ENCODE measurements around the gene ANKRD18A. TPM values are rescaled to one million over a fixed set of nuclear protein-coding genes. Genes with fewer than 3 reads are reported as not detected.

The ANKRD18A gene
- total and polyA plus RNA-seq, 2 of the 13 experiments (the other 11 are each of a cell fraction or from before 2014, with no cell fraction given) = 5.9 to 7.6 TPM

DNA sequence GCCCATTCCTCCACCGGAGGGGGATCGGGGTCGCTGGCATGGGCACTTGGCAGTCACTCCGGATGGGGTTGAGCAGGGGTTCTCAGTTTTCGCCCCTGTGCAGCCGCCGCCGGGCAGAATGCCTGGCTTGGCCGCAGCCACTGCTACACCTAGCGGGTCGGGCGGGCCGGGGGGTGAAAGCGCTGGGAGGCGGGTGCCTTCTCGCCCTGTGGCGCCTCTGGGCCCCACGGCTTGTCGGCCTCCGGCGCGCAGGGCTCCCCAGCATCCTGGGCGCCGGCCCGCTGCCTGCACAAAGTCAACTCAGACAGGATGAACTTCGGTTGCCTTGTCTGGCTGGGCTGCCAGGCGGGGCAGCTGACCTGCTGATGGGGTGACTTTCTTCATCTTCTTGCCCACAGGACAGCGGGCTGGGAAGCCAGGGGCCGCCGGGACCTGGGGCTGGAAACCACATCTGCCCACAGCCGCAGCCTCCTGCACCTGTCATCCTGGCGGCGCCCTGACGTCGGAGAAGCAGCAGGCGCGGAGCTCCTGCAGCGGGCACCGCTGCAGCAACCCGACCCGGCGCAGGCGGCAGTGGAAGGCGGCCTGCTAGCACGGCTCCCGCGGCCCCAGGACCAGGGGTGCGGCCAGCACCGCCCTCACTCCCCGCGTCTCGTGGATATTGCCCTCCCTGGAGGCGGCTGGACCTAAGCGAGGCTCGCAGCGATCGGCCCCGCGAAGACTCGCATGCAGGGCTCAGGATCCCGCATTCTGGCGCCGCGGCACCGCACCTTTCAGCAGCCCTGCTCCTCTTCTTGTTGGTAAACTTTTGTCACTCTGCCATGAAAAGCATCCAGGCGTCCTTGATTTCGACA, 1.3 kb upstream of the ANKRD18A start (continued):
- TF ChIP-seq AKAP8 (CRISPR knock-in tag; IDR thresholded peaks at IDR 0.05) (no peak), TAF15 (IDR thresholded peaks at IDR 0.05; ENCODE audit: low read depth, low read length, poor library complexity, severe bottlenecking) (no peak), SALL2 (CRISPR knock-in tag; IDR thresholded peaks at IDR 0.05) (no peak), TP53 (CRISPR knock-in tag; conservative IDR thresholded peaks at IDR 0.05) (no peak), NFIB (CRISPR knock-in tag; IDR thresholded peaks at IDR 0.05; ENCODE audit: borderline replicate concordance) (no peak), GTF2F1 (IDR thresholded peaks at IDR 0.05; ENCODE audit: low read length) (no peak), MED8 (CRISPR knock-in tag; IDR thresholded peaks at IDR 0.05; ENCODE audit: insufficient replicate concordance) (peak; percentile 44), REPIN1 (CRISPR knock-in tag; IDR thresholded peaks at IDR 0.05; ENCODE audit: borderline replicate concordance, low read depth) (no peak), KMT2A (CRISPR knock-in tag; IDR thresholded peaks at IDR 0.05) (0 out of 2 replicates have a peak, but pooled peaks have one; percentile 17), ZNF24 (IDR thresholded peaks at IDR 0.05) (no peak), RXRA (CRISPR knock-in tag; IDR thresholded peaks at IDR 0.05) (no peak), ZNF350 (CRISPR knock-in tag; IDR thresholded peaks at IDR 0.05; ENCODE audit: borderline replicate concordance, low read depth) (no peak), TGIF2 (CRISPR knock-in tag; IDR thresholded peaks at IDR 0.05) (no peak), HNRNPL (IDR thresholded peaks at IDR 0.05; ENCODE audit: low read depth, low read length) (no peak)
- TF ChIP-seq, protein P1, sequence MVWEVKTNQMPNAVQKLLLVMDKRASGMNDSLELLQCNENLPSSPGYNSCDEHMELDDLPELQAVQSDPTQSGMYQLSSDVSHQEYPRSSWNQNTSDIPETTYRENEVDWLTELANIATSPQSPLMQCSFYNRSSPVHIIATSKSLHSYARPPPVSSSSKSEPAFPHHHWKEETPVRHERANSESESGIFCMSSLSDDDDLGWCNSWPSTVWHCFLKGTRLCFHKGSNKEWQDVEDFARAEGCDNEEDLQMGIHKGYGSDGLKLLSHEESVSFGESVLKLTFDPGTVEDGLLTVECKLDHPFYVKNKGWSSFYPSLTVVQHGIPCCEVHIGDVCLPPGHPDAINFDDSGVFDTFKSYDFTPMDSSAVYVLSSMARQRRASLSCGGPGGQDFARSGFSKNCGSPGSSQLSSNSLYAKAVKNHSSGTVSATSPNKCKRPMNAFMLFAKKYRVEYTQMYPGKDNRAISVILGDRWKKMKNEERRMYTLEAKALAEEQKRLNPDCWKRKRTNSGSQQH (CRISPR knock-in tag; IDR thresholded peaks at IDR 0.05; ENCODE audit: low read depth) = no peak
- TF ChIP-seq, protein P2, sequence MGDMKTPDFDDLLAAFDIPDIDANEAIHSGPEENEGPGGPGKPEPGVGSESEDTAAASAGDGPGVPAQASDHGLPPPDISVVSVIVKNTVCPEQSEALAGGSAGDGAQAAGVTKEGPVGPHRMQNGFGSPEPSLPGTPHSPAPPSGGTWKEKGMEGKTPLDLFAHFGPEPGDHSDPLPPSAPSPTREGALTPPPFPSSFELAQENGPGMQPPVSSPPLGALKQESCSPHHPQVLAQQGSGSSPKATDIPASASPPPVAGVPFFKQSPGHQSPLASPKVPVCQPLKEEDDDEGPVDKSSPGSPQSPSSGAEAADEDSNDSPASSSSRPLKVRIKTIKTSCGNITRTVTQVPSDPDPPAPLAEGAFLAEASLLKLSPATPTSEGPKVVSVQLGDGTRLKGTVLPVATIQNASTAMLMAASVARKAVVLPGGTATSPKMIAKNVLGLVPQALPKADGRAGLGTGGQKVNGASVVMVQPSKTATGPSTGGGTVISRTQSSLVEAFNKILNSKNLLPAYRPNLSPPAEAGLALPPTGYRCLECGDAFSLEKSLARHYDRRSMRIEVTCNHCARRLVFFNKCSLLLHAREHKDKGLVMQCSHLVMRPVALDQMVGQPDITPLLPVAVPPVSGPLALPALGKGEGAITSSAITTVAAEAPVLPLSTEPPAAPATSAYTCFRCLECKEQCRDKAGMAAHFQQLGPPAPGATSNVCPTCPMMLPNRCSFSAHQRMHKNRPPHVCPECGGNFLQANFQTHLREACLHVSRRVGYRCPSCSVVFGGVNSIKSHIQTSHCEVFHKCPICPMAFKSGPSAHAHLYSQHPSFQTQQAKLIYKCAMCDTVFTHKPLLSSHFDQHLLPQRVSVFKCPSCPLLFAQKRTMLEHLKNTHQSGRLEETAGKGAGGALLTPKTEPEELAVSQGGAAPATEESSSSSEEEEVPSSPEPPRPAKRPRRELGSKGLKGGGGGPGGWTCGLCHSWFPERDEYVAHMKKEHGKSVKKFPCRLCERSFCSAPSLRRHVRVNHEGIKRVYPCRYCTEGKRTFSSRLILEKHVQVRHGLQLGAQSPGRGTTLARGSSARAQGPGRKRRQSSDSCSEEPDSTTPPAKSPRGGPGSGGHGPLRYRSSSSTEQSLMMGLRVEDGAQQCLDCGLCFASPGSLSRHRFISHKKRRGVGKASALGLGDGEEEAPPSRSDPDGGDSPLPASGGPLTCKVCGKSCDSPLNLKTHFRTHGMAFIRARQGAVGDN (CRISPR knock-in tag; IDR thresholded peaks at IDR 0.05) = peak; percentile 60
- TF ChIP-seq, protein P3, sequence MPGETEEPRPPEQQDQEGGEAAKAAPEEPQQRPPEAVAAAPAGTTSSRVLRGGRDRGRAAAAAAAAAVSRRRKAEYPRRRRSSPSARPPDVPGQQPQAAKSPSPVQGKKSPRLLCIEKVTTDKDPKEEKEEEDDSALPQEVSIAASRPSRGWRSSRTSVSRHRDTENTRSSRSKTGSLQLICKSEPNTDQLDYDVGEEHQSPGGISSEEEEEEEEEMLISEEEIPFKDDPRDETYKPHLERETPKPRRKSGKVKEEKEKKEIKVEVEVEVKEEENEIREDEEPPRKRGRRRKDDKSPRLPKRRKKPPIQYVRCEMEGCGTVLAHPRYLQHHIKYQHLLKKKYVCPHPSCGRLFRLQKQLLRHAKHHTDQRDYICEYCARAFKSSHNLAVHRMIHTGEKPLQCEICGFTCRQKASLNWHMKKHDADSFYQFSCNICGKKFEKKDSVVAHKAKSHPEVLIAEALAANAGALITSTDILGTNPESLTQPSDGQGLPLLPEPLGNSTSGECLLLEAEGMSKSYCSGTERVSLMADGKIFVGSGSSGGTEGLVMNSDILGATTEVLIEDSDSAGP (CRISPR knock-in tag; IDR thresholded peaks at IDR 0.05; ENCODE audit: borderline replicate concordance) = peak; percentile 28; the same call in 1 of the 2 replicates
- TF ChIP-seq, protein P4, sequence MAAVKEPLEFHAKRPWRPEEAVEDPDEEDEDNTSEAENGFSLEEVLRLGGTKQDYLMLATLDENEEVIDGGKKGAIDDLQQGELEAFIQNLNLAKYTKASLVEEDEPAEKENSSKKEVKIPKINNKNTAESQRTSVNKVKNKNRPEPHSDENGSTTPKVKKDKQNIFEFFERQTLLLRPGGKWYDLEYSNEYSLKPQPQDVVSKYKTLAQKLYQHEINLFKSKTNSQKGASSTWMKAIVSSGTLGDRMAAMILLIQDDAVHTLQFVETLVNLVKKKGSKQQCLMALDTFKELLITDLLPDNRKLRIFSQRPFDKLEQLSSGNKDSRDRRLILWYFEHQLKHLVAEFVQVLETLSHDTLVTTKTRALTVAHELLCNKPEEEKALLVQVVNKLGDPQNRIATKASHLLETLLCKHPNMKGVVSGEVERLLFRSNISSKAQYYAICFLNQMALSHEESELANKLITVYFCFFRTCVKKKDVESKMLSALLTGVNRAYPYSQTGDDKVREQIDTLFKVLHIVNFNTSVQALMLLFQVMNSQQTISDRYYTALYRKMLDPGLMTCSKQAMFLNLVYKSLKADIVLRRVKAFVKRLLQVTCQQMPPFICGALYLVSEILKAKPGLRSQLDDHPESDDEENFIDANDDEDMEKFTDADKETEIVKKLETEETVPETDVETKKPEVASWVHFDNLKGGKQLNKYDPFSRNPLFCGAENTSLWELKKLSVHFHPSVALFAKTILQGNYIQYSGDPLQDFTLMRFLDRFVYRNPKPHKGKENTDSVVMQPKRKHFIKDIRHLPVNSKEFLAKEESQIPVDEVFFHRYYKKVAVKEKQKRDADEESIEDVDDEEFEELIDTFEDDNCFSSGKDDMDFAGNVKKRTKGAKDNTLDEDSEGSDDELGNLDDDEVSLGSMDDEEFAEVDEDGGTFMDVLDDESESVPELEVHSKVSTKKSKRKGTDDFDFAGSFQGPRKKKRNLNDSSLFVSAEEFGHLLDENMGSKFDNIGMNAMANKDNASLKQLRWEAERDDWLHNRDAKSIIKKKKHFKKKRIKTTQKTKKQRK (IDR thresholded peaks at IDR 0.05; ENCODE audit: low read length) = no peak
